ENCODE results near the gene BANK1.

The BANK1 gene

DNA sequence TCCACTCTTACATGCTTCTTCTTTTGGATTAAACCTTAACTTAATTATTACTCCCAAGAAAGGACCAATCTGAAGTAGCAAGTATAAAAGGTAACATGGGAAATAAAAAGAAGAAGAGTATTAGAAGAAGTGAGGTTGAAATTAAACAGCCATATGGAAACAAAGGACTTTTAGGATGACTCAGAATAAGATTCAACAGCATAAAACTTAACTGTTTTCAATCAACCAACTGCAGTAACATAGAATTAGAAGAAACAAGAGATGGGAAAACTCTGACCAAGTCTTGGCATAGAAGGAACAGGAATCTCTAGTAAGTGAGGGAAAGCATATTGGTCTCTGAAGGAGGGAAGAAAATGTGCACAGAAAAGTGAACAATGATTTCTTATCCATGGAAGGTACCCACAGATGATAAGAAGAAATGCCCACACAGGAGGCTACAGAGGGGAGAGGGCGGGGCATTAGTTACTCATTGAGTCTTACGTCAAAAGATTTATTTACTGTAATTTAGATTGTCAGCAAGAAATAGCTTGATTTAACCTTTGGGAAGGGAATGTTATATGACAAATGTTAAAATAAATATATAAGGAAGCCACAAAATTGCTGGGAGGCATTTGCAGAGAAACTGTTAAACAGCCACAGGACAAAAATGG lies 177.3 kb downstream of the BANK1 start:
- Histone ChIP-seq H3K9me3 (ENCODE audit: control insufficient read depth, low read length) (no peaks in the 10 kb centered on the region), H3K27ac (ENCODE audit: insufficient read depth, low read length, poor library complexity, severe bottlenecking) (no peak overlapping the region), H3K4me1 (ENCODE audit: control insufficient read depth, insufficient read depth, low read length, poor library complexity, severe bottlenecking) (no peaks in the 10 kb centered on the region), H3K27me3 (replicated peaks; ENCODE audit: control insufficient read depth, insufficient read depth, low read length, poor library complexity, severe bottlenecking) (no peaks in the 10 kb centered on the region), H3K4me3 (ENCODE audit: insufficient read depth, low read depth, low read length, poor library complexity, severe bottlenecking) (no peak overlapping the region), H3K36me3 (ENCODE audit: control insufficient read depth, insufficient read depth, low read length) (no peaks in the 10 kb centered on the region)
- no peak for DNase-seq

DNA sequence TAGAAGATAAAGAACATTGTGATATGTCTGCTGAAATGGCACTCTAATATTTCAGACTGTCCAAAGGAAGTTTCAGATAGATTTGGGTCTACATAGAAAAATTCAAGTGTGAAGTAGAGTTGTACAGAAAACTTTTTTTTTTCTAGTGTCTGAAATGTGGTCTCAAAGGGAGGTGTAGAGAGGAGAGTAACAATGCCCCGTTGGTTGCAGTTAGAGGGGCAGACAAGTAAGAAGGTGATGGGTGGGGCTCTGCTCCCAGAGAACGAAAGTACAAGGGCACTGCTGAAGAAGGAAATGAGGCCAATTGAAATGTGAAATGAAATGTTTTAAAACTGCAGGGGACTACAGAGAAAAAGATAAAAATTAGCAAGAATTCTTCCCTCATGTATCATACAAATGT lies 177.8 kb downstream of the BANK1 start:
- no peaks in the 10 kb centered on the region for H3K4me1 ChIP-seq (ENCODE audit: control insufficient read depth, insufficient read depth, low read length, poor library complexity, severe bottlenecking)
- no peaks in the 10 kb centered on the region for H3K27me3 ChIP-seq (replicated peaks; ENCODE audit: control insufficient read depth, insufficient read depth, low read length, poor library complexity, severe bottlenecking)
- no peak overlapping the region for H3K4me3 ChIP-seq (ENCODE audit: insufficient read depth, low read depth, low read length, poor library complexity, severe bottlenecking)
- no peaks in the 10 kb centered on the region for H3K36me3 ChIP-seq (ENCODE audit: control insufficient read depth, insufficient read depth, low read length)
- H3K27ac ChIP-seq (ENCODE audit: insufficient read depth, low read length, poor library complexity, severe bottlenecking) = no peak overlapping the region
- no peaks in the 10 kb centered on the region for H3K9me3 ChIP-seq (ENCODE audit: control insufficient read depth, low read length)
- DNase-seq = no peak

DNA sequence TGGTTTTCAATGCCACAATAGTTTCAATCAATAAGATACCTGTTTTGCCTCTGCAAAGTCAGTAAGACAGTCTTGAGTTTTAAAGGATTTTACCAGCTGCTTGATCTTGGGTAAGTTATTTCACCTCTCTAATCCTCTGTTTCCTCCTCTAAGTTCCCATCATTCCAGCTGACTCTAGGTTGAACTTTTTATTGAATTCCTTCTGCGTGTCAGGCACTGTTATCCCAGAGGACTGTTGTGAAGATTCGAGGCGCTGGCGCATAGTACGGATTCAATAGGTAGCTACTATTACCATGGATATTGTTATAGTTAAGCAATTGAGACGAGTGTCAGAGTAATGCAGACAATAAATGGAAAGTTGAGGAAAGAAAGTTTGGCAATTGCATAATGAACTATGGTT lies 179.4 kb downstream of the BANK1 start:
- DNase-seq = no peak
- no peaks in the 10 kb centered on the region for H3K9me3 ChIP-seq (ENCODE audit: control insufficient read depth, low read length)
- no peaks in the 10 kb centered on the region for H3K36me3 ChIP-seq (ENCODE audit: control insufficient read depth, insufficient read depth, low read length)
- H3K27me3 ChIP-seq (replicated peaks; ENCODE audit: control insufficient read depth, insufficient read depth, low read length, poor library complexity, severe bottlenecking) = no peaks in the 10 kb centered on the region
- H3K4me1 ChIP-seq (ENCODE audit: control insufficient read depth, insufficient read depth, low read length, poor library complexity, severe bottlenecking) = no peaks in the 10 kb centered on the region
- H3K4me3 ChIP-seq (ENCODE audit: insufficient read depth, low read depth, low read length, poor library complexity, severe bottlenecking) = no peak overlapping the region
- no peak overlapping the region for H3K27ac ChIP-seq (ENCODE audit: insufficient read depth, low read length, poor library complexity, severe bottlenecking)

DNA sequence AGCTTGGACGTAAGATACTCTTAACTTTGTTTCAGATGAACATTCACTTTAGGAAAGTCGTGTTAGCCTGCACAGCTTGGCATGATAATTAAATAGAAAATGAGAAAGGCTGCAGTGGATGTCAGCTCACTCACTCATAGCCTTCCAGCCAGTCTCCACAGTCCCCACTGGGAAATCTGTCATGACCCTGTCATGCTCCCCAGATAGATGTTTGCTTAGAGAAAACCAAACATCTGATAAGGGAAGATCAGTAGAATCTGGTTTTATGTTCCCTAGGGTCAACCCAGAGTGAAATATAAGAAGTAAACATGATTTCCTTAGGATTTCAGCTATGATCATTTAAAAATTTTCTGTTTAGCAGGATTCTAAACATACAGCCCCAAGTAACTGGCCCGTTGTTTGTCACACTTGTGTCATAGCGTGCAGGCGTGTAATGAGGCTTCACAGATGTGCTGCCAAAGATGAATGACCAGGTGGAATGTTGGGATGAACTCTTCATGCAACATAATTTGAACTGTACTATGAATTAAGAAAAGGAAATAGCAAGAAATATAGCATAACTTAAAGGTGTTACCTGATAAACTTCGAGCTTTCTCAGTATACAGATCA lies 180.1 kb downstream of the BANK1 start:
- no peaks in the 10 kb centered on the region for H3K9me3 ChIP-seq (ENCODE audit: control insufficient read depth, low read length)
- H3K36me3 ChIP-seq (ENCODE audit: control insufficient read depth, insufficient read depth, low read length) = no peaks in the 10 kb centered on the region
- H3K27ac ChIP-seq (ENCODE audit: insufficient read depth, low read length, poor library complexity, severe bottlenecking) = no peak overlapping the region
- no peaks in the 10 kb centered on the region for H3K27me3 ChIP-seq (replicated peaks; ENCODE audit: control insufficient read depth, insufficient read depth, low read length, poor library complexity, severe bottlenecking)
- H3K4me3 ChIP-seq (ENCODE audit: insufficient read depth, low read depth, low read length, poor library complexity, severe bottlenecking) = no peak overlapping the region
- no peaks in the 10 kb centered on the region for H3K4me1 ChIP-seq (ENCODE audit: control insufficient read depth, insufficient read depth, low read length, poor library complexity, severe bottlenecking)
- DNase-seq = no peak

DNA sequence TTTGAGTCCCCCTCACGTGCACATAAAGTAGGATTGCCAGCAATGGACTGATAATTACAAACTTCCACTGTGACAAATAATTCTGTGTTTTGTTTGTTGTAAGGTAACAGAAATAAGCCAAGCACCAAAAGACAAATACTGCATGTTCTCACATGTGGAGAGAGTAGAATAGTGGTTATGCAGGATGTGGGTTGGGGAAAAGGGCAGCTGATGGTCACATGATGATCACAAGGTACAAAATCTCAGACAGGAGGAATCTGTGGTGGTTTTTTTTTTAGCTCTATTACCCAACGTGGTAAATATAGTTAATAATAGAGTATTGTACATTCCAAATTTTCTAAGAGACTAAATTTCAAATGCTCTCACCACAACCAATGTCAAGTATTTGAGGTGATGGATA lies 182.3 kb downstream of the BANK1 start:
- Histone ChIP-seq H3K27me3 (replicated peaks; ENCODE audit: control insufficient read depth, insufficient read depth, low read length, poor library complexity, severe bottlenecking) (no peaks in the 10 kb centered on the region), H3K9me3 (ENCODE audit: control insufficient read depth, low read length) (no peaks in the 10 kb centered on the region), H3K4me3 (ENCODE audit: insufficient read depth, low read depth, low read length, poor library complexity, severe bottlenecking) (no peak overlapping the region), H3K27ac (ENCODE audit: insufficient read depth, low read length, poor library complexity, severe bottlenecking) (no peak overlapping the region), H3K4me1 (ENCODE audit: control insufficient read depth, insufficient read depth, low read length, poor library complexity, severe bottlenecking) (no peaks in the 10 kb centered on the region), H3K36me3 (ENCODE audit: control insufficient read depth, insufficient read depth, low read length) (no peaks in the 10 kb centered on the region)
- DNase-seq = no peak

DNA sequence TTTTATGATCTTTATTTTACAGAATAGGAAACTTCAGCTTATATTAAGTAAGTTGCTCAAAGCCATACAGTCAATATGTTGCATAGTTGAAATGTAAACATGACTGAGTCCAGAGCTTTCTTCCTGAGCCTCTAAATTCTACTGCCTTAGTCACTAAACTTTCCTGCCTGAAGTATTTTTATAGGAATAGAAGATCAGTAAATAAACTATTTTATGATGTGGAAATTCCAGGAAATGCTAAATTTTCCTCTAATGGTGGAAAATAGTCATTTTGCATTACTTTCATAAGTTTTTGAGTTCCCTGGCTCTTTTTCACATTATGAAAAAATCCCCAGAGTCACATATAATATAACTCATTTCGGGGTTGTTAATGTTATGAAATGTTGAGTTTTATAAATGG lies 182.8 kb downstream of the BANK1 start:
- H3K4me3 ChIP-seq (ENCODE audit: insufficient read depth, low read depth, low read length, poor library complexity, severe bottlenecking) = no peak overlapping the region
- H3K4me1 ChIP-seq (ENCODE audit: control insufficient read depth, insufficient read depth, low read length, poor library complexity, severe bottlenecking) = no peaks in the 10 kb centered on the region
- H3K27ac ChIP-seq (ENCODE audit: insufficient read depth, low read length, poor library complexity, severe bottlenecking) = no peak overlapping the region
- no peak for DNase-seq
- no peaks in the 10 kb centered on the region for H3K27me3 ChIP-seq (replicated peaks; ENCODE audit: control insufficient read depth, insufficient read depth, low read length, poor library complexity, severe bottlenecking)
- H3K9me3 ChIP-seq (ENCODE audit: control insufficient read depth, low read length) = no peaks in the 10 kb centered on the region
- no peaks in the 10 kb centered on the region for H3K36me3 ChIP-seq (ENCODE audit: control insufficient read depth, insufficient read depth, low read length)

DNA sequence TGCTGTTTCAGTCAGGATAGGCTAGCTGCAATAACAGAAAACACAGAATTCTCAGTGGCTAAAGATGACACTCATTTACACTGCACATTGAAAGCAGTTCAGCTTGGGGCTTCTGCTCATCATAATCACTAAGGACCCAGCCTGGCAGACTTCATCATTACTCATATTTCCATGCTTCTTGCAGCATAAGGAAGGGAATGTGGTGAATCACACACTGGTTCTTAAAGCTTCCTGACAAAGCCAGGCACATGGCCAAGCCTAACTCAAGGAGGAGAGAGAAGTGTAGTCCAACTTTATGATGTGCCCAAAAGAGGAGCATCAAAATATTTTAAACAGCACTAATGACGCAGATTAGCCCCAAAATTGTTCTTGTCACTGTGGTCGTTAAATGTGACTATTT lies 186.5 kb downstream of the BANK1 start:
- Histone ChIP-seq H3K27me3 (replicated peaks; ENCODE audit: control insufficient read depth, insufficient read depth, low read length, poor library complexity, severe bottlenecking) (no peaks in the 10 kb centered on the region), H3K9me3 (ENCODE audit: control insufficient read depth, low read length) (no peaks in the 10 kb centered on the region), H3K4me1 (ENCODE audit: control insufficient read depth, insufficient read depth, low read length, poor library complexity, severe bottlenecking) (no peaks in the 10 kb centered on the region), H3K4me3 (ENCODE audit: insufficient read depth, low read depth, low read length, poor library complexity, severe bottlenecking) (no peak overlapping the region), H3K36me3 (ENCODE audit: control insufficient read depth, insufficient read depth, low read length) (no peaks in the 10 kb centered on the region), H3K27ac (ENCODE audit: insufficient read depth, low read length, poor library complexity, severe bottlenecking) (no peak overlapping the region)
- DNase-seq = no peak

DNA sequence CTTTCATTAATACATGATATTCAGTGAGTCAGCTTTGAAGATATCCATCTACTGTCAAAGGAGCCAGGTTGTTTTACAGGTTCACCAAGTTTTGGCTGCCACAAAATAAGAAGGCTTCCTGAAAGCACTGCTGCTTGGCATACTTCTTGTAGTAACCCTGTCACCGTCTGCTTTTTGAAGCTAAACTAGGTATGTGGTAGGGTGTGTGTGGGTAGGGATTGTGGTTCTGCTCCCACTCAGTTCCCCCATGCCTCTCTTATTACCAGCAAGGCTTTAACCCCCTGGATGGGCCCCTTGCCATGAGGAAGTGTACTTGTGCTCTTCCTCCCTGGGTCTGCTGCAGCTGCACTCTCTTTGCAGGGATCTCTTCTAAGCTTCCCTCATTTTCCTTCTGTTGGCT lies 191.2 kb downstream of the BANK1 start:
- Histone ChIP-seq H3K9me3 (ENCODE audit: control insufficient read depth, low read length) (no peaks in the 10 kb centered on the region), H3K27ac (ENCODE audit: insufficient read depth, low read length, poor library complexity, severe bottlenecking) (no peak overlapping the region), H3K4me1 (ENCODE audit: control insufficient read depth, insufficient read depth, low read length, poor library complexity, severe bottlenecking) (no peaks in the 10 kb centered on the region), H3K4me3 (ENCODE audit: insufficient read depth, low read depth, low read length, poor library complexity, severe bottlenecking) (no peak overlapping the region), H3K36me3 (ENCODE audit: control insufficient read depth, insufficient read depth, low read length) (no peaks in the 10 kb centered on the region), H3K27me3 (replicated peaks; ENCODE audit: control insufficient read depth, insufficient read depth, low read length, poor library complexity, severe bottlenecking) (no peaks in the 10 kb centered on the region)
- no peak for DNase-seq

DNA sequence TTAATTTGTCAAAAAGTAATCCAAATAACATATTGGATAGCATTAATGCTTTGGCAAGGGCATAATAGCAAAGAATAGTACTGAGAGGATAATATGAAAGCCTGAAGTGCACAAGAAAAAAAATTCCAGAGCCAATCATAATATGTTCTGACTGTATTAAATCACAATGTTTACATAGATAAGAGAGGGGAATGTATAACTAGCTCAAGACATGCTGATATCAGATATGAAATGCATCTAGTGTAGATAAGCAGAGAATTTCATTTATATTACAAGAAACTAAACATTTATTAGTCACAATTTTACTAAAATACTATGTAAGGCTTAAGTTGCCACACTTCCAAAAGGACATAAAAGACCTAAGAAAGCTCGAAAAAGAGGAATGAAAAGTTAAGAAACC lies 193.3 kb downstream of the BANK1 start:
- Histone ChIP-seq H3K4me3 (ENCODE audit: insufficient read depth, low read depth, low read length, poor library complexity, severe bottlenecking) (no peak overlapping the region), H3K4me1 (ENCODE audit: control insufficient read depth, insufficient read depth, low read length, poor library complexity, severe bottlenecking) (no peaks in the 10 kb centered on the region), H3K27ac (ENCODE audit: insufficient read depth, low read length, poor library complexity, severe bottlenecking) (no peak overlapping the region), H3K9me3 (ENCODE audit: control insufficient read depth, low read length) (no peaks in the 10 kb centered on the region), H3K36me3 (ENCODE audit: control insufficient read depth, insufficient read depth, low read length) (no peaks in the 10 kb centered on the region), H3K27me3 (replicated peaks; ENCODE audit: control insufficient read depth, insufficient read depth, low read length, poor library complexity, severe bottlenecking) (no peaks in the 10 kb centered on the region)
- DNase-seq = no peak

DNA sequence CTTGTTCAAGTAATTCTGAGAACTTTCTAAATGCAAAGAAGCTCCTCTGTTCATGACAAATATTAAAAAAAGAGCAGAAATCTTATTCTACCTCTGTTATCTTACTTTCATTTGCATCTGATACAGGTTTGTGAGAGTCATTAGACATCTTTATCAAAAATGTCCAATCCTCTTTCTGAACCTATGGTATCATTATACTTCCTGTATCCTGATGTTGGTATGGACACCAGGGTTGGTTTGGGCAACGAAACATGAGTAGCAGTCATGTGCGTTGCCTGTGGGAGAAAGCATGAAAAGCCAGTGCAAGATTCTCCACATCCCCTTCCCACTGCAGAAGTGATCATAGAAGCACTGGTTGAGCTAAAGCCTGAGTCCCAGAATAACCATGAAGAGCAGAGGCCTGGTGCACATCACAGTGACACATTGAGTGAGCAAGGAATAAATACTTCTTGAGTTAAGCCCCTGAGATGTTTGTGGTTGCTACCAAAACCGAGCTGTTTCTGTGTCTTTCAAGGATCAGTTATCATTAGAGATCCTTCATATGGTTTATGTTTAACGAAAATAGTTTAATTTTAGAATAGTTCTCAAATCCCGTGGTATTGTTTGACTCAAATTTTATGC lies 197.2 kb downstream of the BANK1 start:
- no peaks in the 10 kb centered on the region for H3K4me1 ChIP-seq (ENCODE audit: control insufficient read depth, insufficient read depth, low read length, poor library complexity, severe bottlenecking)
- H3K9me3 ChIP-seq (ENCODE audit: control insufficient read depth, low read length) = no peaks in the 10 kb centered on the region
- no peaks in the 10 kb centered on the region for H3K36me3 ChIP-seq (ENCODE audit: control insufficient read depth, insufficient read depth, low read length)
- no peak for DNase-seq
- H3K27ac ChIP-seq (ENCODE audit: insufficient read depth, low read length, poor library complexity, severe bottlenecking) = no peak overlapping the region
- no peaks in the 10 kb centered on the region for H3K27me3 ChIP-seq (replicated peaks; ENCODE audit: control insufficient read depth, insufficient read depth, low read length, poor library complexity, severe bottlenecking)
- no peak overlapping the region for H3K4me3 ChIP-seq (ENCODE audit: insufficient read depth, low read depth, low read length, poor library complexity, severe bottlenecking)

Data from effector memory CD4-positive, alpha-beta T cell (primary cell).